Stimulated activated CD8-positive, alpha-beta memory T cell treated with anti-CD3 and anti-CD28 coated beads, Interleukin-7, amount 100 ng/mL, for 1 hour (primary cell): ENCODE measurements around the gene RABGAP1.

Experiments
- DNase-seq, 2 donors: peaks; one replicate each; pipeline ENCODE4 v3.0.0-alpha.2; 2020; ENCODE audit warnings: low read depth in 2 of 2

Gene RABGAP1

DNA sequence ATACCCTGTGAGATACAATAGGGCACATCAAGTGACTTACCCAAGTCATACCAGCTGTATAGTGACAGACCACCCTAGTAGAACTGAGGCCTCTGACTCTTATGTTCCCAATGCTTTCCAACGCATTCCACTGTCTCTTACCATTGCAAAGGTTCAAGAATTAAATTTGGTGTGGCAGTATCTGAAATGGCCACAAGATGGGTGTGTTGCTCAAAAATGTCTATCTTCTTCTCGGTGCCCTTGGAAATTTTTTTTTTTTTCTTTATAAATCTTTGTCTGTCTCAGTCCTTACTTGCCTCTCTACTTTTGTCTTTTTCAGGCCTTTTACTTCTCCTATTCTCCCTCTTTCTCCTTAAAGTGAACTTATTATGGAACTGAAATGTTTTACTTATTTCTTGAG lies 141.0 kb downstream of the RABGAP1 start:
- no peak for DNase-seq

DNA sequence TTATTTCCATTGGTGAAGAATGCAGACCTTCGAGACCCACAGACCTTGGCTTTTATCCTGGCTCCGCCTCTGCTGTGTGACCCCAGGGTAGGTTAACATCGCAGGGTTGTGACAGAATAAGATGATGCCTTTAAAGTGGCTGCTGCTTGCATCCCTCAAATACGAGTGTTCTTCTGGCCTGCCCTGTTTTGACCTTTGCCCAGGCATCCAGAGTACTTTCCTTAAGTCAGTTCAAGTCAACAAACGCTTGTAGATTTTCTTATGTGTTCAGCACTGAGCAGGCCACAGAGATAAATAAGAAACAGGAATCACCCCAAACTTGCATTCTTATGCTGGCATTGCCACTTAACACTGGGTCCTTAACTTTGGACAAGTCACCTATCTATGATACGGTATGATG lies 142.9 kb downstream of the RABGAP1 start:
- no peak for DNase-seq

DNA sequence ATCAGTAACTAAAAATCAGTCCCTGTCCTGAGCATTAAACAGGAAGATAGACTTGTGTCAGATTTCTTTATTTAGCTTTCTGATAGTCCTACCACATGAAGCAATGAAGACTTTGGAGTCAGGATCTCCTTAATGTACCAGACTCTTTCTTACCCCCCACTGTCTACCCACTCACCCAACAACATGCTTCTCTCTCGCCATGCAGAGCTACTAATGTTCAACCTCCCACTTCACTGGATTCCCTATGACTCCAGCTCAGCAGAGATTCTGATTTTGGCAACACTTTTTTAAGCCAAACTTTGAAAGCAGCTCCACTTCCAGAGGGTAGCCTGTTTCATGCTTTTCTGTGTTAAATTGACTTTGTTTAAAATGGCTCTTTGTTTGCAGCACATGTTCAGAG lies 143.4 kb downstream of the RABGAP1 start:
- DNase-seq, result no peak

DNA sequence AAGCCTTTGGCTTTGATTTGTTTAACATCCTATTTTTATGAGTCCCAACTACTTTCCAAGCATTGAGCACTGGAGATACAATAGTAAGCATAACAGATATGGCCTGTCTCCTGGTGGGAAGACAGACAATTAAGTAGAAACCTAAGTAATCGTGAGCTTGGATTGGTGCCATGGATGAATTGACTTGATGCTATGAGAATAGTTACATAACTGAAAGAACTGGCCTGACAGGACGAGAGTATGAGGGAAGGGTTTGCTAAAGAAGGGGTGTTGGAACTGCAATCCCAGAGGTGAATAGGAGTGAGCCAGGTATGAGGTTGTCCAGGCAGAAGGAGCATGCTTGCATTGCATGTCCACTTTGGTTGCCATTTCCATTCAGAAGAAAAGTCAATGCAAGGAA lies 145.1 kb downstream of the RABGAP1 start:
- DNase-seq, result no peak

DNA sequence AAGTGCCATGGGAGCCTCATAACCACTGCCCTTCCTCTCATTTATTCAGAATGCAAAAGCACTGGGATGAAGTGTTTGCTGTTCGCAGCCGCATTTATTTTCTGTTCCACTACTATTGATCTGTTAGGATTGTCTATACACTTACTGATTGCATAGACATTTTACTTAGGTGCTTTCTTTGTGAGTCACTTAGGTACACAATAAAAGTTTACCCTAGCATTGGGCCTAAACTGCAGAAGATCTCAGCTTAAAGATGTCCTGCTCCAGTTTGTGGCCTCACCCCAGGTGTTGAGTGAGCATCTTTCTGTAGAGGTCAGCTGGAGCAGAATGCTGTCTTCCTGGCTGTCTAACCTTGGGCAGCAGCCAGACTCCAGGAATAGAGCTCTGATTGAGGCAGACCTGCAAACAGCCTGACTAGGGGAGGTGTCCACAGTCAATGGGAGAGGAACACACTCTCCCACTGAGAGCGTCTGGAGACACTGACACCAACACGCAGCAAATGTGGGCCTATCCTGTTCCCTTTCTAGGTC lies 146.6 kb downstream of the RABGAP1 start:
- no peak for DNase-seq

DNA sequence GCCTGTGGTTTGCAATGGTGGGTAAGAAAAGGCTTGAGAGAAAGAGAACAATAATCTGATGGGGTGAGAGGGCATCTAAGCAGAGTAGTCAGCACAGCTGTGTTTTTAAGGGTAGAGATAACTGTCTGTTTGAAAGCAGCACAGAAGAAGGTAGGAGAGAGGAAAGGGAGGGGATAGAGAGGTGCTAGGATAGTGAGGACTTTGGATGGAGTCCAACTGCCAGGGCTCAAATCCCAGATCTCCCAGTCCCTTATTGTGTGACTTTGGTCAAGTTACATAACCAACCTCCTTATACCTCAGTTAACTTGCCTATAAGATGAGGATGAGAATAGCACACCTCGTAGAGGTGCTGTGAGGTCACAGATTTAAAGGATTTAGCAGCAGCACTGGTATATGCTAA lies 148.2 kb downstream of the RABGAP1 start:
- no peak for DNase-seq

DNA sequence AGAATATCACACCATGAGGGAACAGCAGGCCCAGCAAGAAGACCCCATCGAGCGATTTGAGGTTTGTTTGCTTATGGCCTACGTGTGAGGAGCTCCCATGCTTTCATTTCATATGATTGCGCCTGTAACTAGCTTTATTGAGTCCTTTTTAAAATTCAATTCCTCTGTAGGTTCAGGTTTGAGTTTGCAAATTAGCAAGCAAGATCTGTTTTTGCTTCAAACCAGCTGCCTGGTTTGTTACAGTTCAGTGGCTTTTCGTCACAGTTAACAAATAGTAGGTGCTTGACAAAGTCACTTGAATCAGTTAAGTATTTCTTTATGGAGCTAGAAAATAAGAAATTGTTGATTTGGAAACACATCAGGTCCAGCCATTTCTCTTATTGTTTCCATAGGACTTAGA lies 149.0 kb downstream of the RABGAP1 start:
- no peak for DNase-seq

DNA sequence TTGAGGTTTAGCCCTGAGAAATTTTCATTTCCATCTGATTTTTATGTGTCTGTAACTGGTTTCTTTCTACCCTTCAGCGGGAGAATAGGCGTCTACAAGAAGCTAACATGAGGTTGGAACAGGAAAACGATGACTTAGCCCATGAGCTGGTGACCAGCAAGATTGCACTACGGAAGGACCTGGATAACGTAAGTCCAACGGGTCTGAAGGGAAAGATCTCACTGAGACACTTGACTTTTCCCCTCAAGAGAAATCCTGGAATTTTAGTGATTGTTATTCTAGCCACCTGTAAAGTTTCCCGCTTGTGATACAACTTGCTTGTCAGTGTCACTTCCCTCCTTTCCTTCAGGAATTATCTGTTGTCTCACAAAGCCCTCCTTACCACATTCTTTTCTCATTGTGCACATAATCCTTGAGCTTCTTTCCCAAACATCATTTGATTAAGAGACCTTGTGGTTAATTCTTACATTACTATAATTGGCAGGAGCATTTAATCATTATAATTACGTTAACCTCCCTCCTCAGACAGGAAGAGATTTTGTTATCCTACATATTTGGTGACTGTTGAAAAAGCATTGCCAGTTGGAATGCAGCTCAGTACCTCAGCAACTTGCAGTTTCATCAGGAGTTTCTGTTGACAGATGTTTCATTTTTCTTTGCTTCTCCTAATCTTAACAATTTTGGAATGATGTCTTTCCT lies 149.5 kb downstream of the RABGAP1 start:
- DNase-seq, result no peak

DNA sequence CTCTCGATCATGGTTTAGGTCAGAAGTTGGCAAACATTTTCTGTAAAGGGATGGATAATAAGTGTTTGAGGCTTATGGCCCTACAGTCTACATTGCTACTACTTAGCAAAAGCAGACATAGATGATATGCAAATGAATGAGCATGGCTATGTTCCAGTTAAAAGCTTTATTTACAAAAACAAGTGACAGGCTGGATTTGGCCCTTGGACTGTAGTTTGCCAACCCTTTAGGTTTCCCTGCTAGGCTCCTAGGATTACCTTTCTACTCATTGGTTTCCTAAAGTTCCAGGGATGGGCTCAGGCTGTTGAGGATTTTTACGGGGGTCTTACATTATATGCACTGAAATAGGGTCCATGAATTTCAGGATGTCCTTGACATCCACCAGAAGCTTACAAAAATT lies 150.1 kb downstream of the RABGAP1 start:
- no peak for DNase-seq

DNA sequence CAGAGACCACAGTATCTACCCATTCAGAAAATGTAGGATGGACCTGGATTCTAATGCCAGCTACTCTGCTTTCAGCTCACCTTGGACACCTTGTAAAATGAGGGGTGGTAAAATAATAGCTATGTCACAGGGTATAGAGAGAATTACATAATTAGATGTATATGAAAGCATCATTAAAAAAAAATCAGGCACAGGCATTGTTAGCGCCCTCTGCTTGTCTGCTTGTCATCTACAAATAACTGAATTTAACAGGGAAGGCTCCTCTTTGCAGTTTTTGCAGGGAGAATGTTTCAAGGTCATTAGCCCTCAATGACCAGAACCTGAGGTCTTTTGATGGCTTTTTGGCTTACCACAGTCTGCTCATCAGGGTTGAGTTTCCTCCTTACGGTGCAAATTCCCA lies 150.6 kb downstream of the RABGAP1 start:
- no peak for DNase-seq

DNA sequence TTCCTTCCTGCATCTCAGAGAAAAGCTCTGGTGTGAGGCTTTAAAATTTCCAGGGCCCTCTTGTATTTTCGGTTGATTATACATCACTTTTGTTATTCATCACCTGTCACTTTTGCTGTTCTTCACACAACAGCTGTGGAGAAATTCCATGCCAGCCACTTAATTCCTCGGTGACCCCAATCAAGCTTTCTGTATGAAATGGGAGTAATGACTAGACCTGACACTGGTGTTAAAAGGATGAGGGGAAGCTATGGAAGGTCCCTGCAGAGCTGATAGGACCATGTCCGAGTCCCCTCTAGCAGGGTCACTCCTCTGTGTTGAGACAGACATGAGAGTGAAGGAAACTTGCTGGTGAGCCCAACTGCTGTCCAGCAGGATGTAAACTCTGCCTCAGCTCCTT lies 152.3 kb downstream of the RABGAP1 start:
- no peak for DNase-seq

DNA sequence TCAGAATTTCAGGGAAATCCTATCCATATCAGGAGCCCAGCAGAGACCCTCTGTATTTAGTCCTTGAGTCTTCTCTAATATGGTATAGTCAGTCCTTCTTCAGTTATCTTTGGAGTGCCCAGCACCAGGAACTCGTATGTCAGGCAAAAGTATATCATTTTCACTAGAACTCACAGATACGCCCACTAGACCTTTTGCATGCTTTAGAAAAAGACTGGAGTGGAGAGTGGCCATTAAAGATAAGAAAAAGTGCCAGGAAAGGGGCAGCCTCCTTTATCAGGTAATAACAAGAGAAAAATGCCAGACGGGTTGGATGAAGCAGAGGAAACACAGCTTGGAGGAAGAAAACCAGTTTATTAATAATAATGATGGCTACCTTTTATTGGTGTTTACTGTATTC lies 156.2 kb downstream of the RABGAP1 start:
- DNase-seq, result no peak

DNA sequence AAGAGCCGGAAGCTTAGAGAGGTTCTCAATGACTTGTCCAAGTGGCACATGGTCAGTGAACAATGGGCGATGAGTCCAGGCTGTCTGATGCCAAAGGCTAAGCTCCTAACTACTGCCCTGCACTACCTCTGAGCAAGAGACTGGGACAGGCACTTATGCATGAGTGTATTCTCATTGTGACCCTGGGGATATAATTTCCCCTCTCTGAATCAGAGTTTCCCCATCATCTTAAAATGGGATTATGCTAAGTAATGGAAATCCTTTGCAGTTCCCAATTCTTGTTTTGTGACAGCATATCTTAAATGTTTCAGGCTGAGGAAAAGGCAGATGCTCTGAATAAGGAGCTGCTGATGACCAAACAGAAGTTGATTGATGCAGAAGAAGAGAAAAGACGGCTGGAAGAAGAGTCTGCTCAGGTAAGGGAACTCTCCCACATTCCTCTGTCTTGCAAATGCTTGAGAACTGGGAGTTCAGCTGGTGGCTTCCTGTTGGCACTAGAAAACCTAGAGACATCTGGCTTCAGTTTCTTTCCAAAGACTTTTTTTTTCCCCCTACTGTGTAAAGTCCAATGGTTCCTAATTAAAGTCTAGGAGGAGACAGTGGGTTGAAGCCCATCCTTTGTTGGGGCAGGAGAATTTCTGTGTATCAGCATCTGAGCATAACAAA lies 156.7 kb downstream of the RABGAP1 start:
- no peak for DNase-seq

DNA sequence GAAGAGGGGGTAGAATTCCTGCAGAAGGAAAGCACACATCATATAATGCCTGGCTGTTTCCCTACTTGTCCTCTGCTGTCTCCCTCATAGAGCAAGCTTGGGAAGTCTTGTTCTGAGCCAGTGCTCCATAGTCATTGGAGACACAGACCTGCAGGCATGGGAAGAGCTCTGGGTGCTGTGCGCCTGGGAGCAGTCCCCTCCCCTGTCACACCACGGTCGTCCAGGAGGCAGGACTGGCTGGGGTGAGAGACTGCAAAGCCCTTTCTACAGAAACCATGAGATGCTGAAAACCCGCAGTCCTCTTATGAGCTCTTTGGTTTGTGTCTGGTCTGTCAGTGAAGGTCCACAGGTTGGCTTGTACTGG lies 157.3 kb downstream of the RABGAP1 start:
- no peak for DNase-seq

DNA sequence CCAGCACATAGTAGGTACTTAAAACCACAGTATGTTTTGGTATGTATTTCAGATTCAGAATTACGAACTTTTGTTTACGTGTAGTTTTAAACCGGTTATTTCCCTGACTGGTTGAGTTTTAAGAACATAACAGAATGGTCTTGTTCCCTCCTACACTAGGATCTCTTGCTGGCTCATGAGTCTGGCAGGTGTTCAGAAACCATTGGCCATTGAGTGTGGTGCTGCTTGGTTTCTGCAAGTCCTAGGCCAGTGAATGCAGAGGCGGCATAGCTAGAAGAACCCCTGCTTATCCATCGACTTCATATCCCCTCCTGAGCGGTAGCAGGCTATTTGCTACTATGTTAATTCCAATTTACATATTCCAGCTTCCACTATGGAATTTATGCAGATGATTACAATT lies 158.2 kb downstream of the RABGAP1 start:
- DNase-seq, result no peak

DNA sequence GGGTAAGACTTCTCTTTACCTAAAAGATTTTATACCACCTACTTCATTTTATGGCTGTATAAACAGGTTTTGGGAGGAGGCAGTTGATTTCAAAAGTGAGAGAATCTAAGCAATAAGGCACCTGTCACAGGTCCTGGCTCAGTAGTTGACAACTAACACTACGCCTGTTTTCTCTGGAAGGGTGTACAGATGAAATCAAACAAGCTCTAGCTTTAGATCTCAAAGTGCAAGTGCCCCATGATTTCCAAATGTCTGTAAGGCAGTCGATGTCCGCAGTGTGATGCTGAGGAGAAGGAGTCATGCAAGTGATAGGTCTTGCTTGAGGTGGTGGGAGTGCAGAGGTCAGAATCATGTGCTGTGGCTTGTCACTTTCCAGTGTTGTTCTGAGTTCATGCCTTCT lies 158.7 kb downstream of the RABGAP1 start:
- no peak for DNase-seq

DNA sequence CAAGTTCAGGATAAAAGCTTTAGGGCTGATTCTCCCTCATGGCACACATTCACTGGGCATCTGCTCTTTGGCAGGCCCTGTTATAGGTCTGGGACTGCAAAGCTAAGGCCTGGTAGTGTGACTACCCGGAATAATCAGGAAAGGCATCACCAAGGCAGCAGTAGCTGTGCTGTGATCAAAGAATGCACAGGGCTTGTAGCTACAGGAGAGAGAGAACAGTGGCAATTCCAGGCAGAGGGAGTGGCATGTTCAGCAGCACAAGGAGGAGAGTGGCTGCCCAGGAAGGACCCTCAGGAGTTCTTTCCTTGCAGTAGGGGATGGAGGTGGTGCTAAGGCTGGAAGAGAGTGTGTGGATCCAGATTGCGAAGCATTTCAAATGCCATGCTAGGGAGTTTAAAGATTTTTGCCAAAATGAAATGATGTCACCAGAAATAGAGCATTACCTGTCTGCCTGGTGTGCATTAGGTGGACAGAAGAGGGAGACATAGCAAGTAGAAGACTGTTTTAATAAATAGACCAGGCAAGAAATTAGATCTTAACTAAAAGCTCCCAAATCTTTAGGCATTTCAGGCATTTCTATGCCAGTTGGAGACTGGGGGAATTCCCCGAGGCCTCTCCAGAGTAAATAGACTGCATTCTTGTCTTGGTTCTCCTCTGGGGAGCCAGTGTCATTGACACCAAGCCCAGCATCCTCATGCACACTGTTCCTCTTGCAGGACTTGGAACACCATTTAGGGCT lies 161.7 kb downstream of the RABGAP1 start:
- no peak for DNase-seq

DNA sequence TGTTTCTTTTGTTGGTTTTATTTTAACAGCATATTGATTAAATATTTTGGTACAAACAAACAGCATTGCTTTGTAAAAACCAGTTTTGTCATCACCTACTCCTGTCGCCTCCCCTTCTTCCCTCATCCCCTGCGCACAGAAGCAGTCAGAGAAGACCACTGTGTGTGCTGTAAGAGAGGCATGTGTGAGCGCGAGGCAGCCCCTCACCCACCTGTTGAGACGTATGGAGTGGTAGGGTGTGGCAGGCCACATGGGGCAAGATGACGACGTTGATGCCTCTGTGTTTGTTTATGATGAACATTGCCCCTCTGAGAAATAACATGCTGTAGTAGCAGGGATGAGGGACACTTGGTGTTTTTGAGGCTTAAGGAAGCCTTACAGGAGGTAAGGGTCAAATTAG lies 164.0 kb downstream of the RABGAP1 start:
- no peak for DNase-seq

DNA sequence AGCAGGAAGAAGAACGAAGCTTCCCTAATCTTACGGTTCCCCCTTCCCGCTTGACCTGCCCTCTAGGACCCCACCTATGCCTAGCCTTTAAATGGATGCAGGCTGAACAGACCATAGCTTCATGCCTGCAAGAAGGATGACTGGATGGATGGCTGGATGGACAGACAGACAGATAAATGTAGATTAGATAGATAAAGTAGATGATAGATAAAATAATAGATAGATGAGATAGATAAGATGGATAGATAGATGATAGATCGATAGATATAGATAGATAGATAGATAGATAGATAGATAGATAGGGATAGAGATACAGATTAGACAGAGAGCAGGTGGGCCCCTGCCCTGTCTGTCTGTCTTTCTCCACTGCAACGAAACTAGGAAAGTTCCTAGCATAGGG lies 164.7 kb downstream of the RABGAP1 start:
- no peak for DNase-seq

DNA sequence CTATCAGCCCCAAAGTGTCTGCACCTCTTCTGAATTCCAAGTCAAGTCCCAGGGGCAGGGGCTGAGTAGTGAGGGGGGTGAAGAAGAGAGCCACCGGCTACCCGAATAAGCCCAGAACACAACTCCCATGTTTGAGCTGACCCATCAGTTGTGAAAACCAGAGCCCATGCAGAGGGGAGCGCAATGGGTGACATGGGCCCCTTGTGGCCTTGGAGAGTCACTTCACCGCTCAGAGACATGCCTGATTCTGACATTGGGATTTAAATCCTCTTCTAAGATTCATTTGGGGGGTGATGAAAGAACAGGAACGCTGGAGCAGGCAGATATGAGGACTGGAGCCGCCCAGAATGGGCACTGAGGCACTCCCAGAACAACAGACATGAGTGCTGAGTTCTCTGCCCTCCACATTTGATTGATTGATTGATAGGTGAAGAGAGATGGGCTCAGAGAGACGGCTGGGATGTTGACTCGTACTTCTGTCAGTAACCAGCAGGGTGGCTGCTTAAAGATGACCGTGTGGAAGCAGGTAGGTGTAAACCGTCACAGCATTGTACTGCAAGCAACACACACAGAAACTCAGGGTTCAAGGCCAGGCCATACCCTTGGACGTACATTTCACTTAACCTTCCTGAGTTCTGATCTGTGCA lies 166.9 kb downstream of the RABGAP1 start:
- no peak for DNase-seq

DNA sequence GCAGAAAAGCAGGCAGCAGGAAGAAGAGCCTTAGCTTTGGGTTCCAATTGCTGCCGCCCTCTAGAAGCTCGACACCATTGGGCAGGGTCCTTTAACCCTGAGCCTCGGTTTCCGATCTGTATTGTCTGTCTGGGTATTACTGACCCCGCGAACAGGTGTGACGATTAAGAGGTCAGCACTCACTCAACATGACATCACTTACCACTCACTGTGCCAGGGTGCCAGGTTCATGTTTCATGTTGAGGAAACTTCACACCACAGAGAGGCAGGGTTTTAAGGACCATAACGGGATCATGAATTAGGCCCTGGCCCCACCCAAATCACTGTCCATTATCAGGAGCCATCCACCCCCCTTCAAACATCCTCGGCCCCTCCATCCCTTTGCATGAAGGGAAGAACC lies 168.2 kb downstream of the RABGAP1 start:
- no peak for DNase-seq

DNA sequence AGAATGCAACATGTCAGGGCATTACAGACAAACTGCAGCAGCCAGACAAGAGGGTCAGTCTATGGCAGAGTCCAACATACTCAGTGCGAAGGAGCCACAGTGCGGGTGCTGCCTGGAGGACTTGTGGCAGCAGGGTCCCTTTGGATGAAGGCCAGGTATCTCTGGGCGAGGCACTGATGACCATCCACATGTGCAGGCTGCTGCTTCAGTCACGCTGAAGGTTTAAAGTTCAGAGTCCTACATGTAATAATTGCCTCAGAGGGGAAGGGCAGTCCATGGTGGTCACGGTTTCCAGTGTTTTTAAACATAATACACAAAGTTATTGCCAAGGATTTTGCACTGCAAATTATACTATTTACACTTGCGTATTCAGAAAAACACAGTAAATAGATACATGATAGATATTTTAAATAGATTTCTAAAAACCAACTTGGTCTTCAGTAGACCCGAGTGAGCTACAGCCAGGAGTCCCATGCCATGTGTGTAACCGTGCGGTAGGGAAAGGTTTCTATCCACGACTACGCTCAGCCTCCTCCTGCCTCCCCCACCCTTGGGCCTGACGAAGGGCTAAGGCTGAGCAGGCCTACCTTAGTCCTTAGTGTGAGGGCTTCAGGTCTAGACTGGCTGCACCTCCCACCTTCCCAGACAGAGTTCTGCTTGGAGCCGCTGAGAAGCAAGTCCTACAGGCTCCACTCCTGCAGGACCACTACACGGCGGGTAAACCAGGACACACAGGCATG lies 168.9 kb downstream of the RABGAP1 start:
- DNase-seq, result no peak
